HepG2 (cell line): Measurements from ENCODE around the gene TP53TG5. TPM values are rescaled to one million over a fixed set of nuclear protein-coding genes. Genes with fewer than 3 reads are reported as not detected.

Experiments used
- ARID5B ChIP-seq: IDR thresholded peaks from 2 replicates; pipeline ENCODE4 v1.4.0; 2020; ENCODE audit warnings: mild to moderate bottlenecking, missing genetic modification reagents
- ATF7 ChIP-seq, 2 experiments: fragments of 450-650 bp in 1 of 2; sonication (generic) in 1 of 2; formaldehyde crosslinking in 1 of 2; IDR thresholded peaks; 2 replicates each; pipeline versions ENCODE4 v1.4.0 to v1.6.1; 2016 to 2020; ENCODE audit warnings: antibody characterized with exemption in 1 of 2, mild to moderate bottlenecking in 1 of 2, missing genetic modification reagents in 1 of 2
- HDAC6 ChIP-seq: fragments of 200-600 bp; sonication (generic); IDR thresholded peaks from 2 replicates; pipeline ENCODE4 v1.7.0; 2017; ENCODE audit warnings: mild to moderate bottlenecking, antibody characterized with exemption, low read length, low read depth
- HOXA9 ChIP-seq: sonication (generic); formaldehyde crosslinking; IDR thresholded peaks from 2 replicates; pipeline ENCODE4 v1.8.1; 2022; ENCODE audit warnings: missing genetic modification reagents, mild to moderate bottlenecking, moderate library complexity, borderline replicate concordance
- KLF13 ChIP-seq: sonication (generic); formaldehyde crosslinking; IDR thresholded peaks from 2 replicates; pipeline ENCODE4 v1.4.0; 2020; ENCODE audit warnings: mild to moderate bottlenecking, missing genetic modification reagents
- POLR2A ChIP-seq, 2 experiments: IDR thresholded peaks; 2 replicates each; pipeline ENCODE4 v1.6.1; 2011; ENCODE audit warnings: low read depth in 2 of 2, low read length in 2 of 2, mild to moderate bottlenecking in 1 of 2, moderate library complexity in 1 of 2; ENCODE audit not compliant: insufficient read depth in 1 of 2
- RFX5 ChIP-seq: IDR thresholded peaks from 2 replicates; pipeline ENCODE4 v1.6.1; 2011; ENCODE audit warnings: low read depth, low read length, improper control_type of control experiment
- SALL2 ChIP-seq: sonication (generic); formaldehyde crosslinking; IDR thresholded peaks from 2 replicates; pipeline ENCODE4 v1.8.1; 2023; ENCODE audit warnings: mild to moderate bottlenecking, missing genetic modification reagents, inconsistent platforms
- TBL1XR1 ChIP-seq: fragments of 150-350 bp; IDR thresholded peaks from 2 replicates; pipeline ENCODE4 v1.6.1; 2014; ENCODE audit warnings: borderline replicate concordance, low read length; ENCODE audit not compliant: partially characterized antibody
- TCF7 ChIP-seq: sonication (generic); IDR thresholded peaks from 2 replicates; pipeline ENCODE4 v1.6.1; 2016; ENCODE audit warnings: antibody characterized with exemption, low read depth
- ZBTB20 ChIP-seq: sonication (generic); formaldehyde crosslinking; IDR thresholded peaks from 2 replicates; pipeline ENCODE4 v1.8.1; 2023; ENCODE audit warnings: missing genetic modification reagents, low read depth, mild to moderate bottlenecking, borderline replicate concordance
- ZC3H4 ChIP-seq: sonication (generic); formaldehyde crosslinking; IDR thresholded peaks from 2 replicates; pipeline ENCODE4 v1.4.0; 2020; ENCODE audit warnings: missing genetic modification reagents, borderline replicate concordance
- ZFP82 ChIP-seq: sonication (generic); formaldehyde crosslinking; IDR thresholded peaks from 2 replicates; pipeline ENCODE4 v1.5.1; 2020; ENCODE audit warnings: mild to moderate bottlenecking, missing genetic modification reagents, borderline replicate concordance
- ZNF207 ChIP-seq: fragments of 450-650 bp; IDR thresholded peaks from 2 replicates; pipeline ENCODE4 v1.6.1; 2016; ENCODE audit warnings: antibody characterized with exemption, borderline replicate concordance
- ZNF282 ChIP-seq: fragments of 450-650 bp; IDR thresholded peaks from 2 replicates; pipeline ENCODE4 v1.6.1; 2018; ENCODE audit not compliant: partially characterized antibody
- ZNF431 ChIP-seq: sonication (generic); formaldehyde crosslinking; IDR thresholded peaks from 2 replicates; pipeline ENCODE4 v1.9.0; 2022; ENCODE audit warnings: missing genetic modification reagents, low read depth, mild to moderate bottlenecking, borderline replicate concordance
- ZNF570 ChIP-seq: sonication (generic); formaldehyde crosslinking; IDR thresholded peaks from 2 replicates; pipeline ENCODE4 v1.4.0; 2020; ENCODE audit warnings: mild to moderate bottlenecking, missing genetic modification reagents, borderline replicate concordance
- ZNF749 ChIP-seq: sonication (generic); formaldehyde crosslinking; IDR thresholded peaks from 2 replicates; pipeline ENCODE4 v1.8.0; 2022; ENCODE audit warnings: mild to moderate bottlenecking, missing genetic modification reagents, moderate library complexity, borderline replicate concordance
- ZNF768 ChIP-seq: sonication (generic); formaldehyde crosslinking; IDR thresholded peaks from 2 replicates; pipeline ENCODE4 v1.4.0; 2020; ENCODE audit warnings: missing genetic modification reagents
- ZNF776 ChIP-seq: sonication (generic); formaldehyde crosslinking; IDR thresholded peaks from 2 replicates; pipeline ENCODE4 v1.4.0; 2020; ENCODE audit warnings: mild to moderate bottlenecking, missing genetic modification reagents
- ZNF839 ChIP-seq: sonication (generic); formaldehyde crosslinking; IDR thresholded peaks from 2 replicates; pipeline ENCODE4 v1.4.0; 2020; ENCODE audit warnings: missing genetic modification reagents, mild to moderate bottlenecking, borderline replicate concordance
- ZNF850 ChIP-seq: sonication (generic); formaldehyde crosslinking; conservative IDR thresholded peaks from 2 replicates; pipeline ENCODE4 v1.9.0; 2021; ENCODE audit warnings: mild to moderate bottlenecking, missing genetic modification reagents
- ZSCAN22 ChIP-seq: sonication (generic); formaldehyde crosslinking; IDR thresholded peaks from 2 replicates; pipeline ENCODE4 v1.4.0; 2020; ENCODE audit warnings: mild to moderate bottlenecking, missing genetic modification reagents
- ZSCAN25 ChIP-seq: sonication (generic); formaldehyde crosslinking; IDR thresholded peaks from 2 replicates; pipeline ENCODE4 v1.8.0; 2022; ENCODE audit warnings: mild to moderate bottlenecking, missing genetic modification reagents
- polyA plus RNA-seq, 8 experiments: library from polyadenylated mRNA; depleted of rRNA in 3 of 8; stranded (reverse) in 7 of 8; unstranded in 1 of 8; fragments of >200 nt; fragmentation: Illumina TruSeq in 4 of 8; extraction: Trizol in 4 of 8; gene quantifications; 2 replicates each; pipeline versions ENCODE4 v1.2.1 to v1.2.3, GENCODE V29; 2011 to 2016; ENCODE audit warnings: low read depth in 4 of 8, missing spikeins in 1 of 8, mixed read lengths in 1 of 8; ENCODE audit not compliant: insufficient read depth in 1 of 8
- total RNA-seq, 5 experiments: library from RNA; depleted of rRNA; stranded (reverse); fragments of >200 nt; fragmentation: Illumina TruSeq; extraction: Trizol; gene quantifications; 2 replicates each; pipeline ENCODE4 v1.2.3, GENCODE V29; 2016; ENCODE audit warnings: low read depth in 1 of 5
- TF ChIP-seq, protein P1 (sequence below): sonication (generic); formaldehyde crosslinking; IDR thresholded peaks from 2 replicates; pipeline ENCODE4 v1.5.0; 2020; ENCODE audit warnings: mild to moderate bottlenecking, missing genetic modification reagents, borderline replicate concordance

Gene TP53TG5
- total and polyA plus RNA-seq, 2 of the 13 experiments (the other 11 are each of a cell fraction or from before 2014, with no cell fraction given), result 0.11 TPM; not detected in 1

GRCh38 chr20:45344168-45344860 lies 33.8 kb downstream of the TP53TG5 start (continued):
- TF ChIP-seq ARID5B (peak; percentile 67), ZNF839 (CRISPR knock-in tag) (no peak), ZC3H4 (no peak), ZBTB20 (peak; percentile 80; the same call in 1 of the 2 replicates), TCF7 (no peak), SALL2 (CRISPR knock-in tag) (no peak), ZNF776 (no peak), ZSCAN22 (CRISPR knock-in tag) (no peak), ZNF570 (peak; percentile 80; the same call in 1 of the 2 replicates), RFX5 (no peak), TBL1XR1 (peak; percentile 45), KLF13 (CRISPR knock-in tag) (no peak), ZNF749 (CRISPR knock-in tag) (0 out of 2 replicates have a peak, but pooled peaks have one; percentile 54), ZNF207 (no peak), HDAC6 (no peak), ZFP82 (CRISPR knock-in tag) (peak; percentile 56; the same call in 1 of the 2 replicates), ATF7 (IDR thresholded peaks at IDR 0.05) (peak; percentile 25; the same call in 1 of the 2 replicates), ATF7 (CRISPR knock-in tag; IDR thresholded peaks at IDR 0.05) (peak; percentile 77; the same call in 1 of the 2 replicates), POLR2A (IDR thresholded peaks at IDR 0.05; ENCODE audit: insufficient read depth in 1 of 2, low read depth in 2 of 2, low read length in 2 of 2) (peak; percentile 16 to 83; a peak in 2 of 4 replicates), ZNF850 (CRISPR knock-in tag) (0 out of 2 replicates have a peak, but pooled peaks have one; percentile 52), ZNF431 (CRISPR knock-in tag) (no peak), ZNF768 (CRISPR knock-in tag) (no peak; the same call in 1 of the 2 replicates), ZSCAN25 (CRISPR knock-in tag) (no peak; the same call in 1 of the 2 replicates), ZNF282 (no peak), HOXA9 (CRISPR knock-in tag) (no peak)
- TF ChIP-seq, protein P1, sequence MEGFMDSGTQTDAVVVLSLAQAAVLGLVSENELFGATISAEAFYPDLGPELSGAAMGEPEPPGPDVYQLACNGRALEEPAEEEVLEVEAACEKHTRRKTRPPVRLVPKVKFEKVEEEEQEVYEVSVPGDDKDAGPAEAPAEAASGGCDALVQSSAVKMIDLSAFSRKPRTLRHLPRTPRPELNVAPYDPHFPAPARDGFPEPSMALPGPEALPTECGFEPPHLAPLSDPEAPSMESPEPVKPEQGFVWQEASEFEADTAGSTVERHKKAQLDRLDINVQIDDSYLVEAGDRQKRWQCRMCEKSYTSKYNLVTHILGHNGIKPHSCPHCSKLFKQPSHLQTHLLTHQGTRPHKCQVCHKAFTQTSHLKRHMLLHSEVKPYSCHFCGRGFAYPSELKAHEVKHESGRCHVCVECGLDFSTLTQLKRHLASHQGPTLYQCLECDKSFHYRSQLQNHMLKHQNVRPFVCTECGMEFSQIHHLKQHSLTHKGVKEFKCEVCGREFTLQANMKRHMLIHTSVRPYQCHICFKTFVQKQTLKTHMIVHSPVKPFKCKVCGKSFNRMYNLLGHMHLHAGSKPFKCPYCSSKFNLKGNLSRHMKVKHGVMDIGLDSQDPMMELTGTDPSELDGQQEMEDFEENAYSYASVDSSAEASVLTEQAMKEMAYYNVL (CRISPR knock-in tag), result no peak
